ENCODE results near the gene CPSF7.
A peak's percentile ranks its signal among the peaks of the same experiment; 100 is the strongest.

Gene CPSF7

DNA sequence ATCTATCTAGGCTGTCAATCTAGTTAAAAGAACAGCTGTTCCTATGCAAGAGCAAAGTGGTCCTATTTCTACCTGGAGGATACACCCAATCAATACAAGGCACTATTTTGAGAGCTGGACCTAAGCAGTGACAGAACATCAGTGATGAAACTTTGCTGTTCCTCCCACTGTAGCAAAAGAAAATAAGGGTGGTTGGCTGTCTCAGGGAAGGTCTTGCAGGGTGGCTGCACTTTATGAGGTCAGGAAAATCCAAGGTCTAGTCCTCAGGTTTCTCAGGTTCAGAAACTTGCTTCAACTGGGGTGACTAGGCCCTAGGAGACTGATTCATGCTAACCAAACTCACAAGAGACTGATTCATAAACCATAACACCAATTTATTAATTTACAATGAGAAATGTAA lies 11.6 kb downstream of the CPSF7 start:
- Histone ChIP-seq H3K27ac (peak overlapping the region in 1 of 2 donors; percentile 30), H3K4me3 (no peak overlapping the region)
- no peak for DNase-seq (ENCODE audit: low spot score)
- no peak for TF ChIP-seq CTCF (IDR thresholded peaks at IDR 0.05)

GRCh38 chr11:61417670-61418069 lies 12.1 kb downstream of the CPSF7 start:
- H3K27ac ChIP-seq: peak overlapping the region in 1 of 2 donors; percentile 30
- no peak overlapping the region for H3K4me3 ChIP-seq
- TF ChIP-seq CTCF (IDR thresholded peaks at IDR 0.05): no peak
- no peak for DNase-seq (ENCODE audit: low spot score)

- peak overlapping the region in 1 of 2 donors; percentile 30 for H3K27ac ChIP-seq
- no peak for DNase-seq (ENCODE audit: low spot score)
- H3K4me3 ChIP-seq: no peak overlapping the region
- no peak for TF ChIP-seq CTCF (IDR thresholded peaks at IDR 0.05)
Observed at GRCh38 chr11:61416941-61417340, 12.8 kb downstream of the CPSF7 start.

DNA sequence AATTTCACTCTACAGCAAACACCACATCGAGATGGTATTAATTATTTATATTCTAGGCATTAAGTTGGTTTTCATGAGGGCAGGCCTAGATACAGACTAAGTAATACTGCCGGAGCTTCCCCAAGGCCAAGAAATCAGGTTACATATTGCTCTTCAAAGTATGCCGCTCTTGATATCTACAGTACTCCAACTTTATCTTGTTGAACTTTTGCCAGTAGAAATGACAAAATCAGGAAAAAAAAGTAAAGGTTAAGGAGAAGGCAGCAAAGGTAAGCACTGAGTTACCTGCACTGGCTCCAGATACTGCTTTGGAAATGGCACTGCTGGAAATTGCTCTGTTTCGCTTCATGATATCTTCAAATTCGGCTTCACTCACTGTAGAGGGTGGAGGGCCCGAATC lies 14.4 kb downstream of the CPSF7 start:
- no peak for TF ChIP-seq CTCF (IDR thresholded peaks at IDR 0.05)
- Histone ChIP-seq H3K4me3 (no peak overlapping the region), H3K27ac (no peak overlapping the region)
- DNase-seq (ENCODE audit: low spot score): no peak

DNA sequence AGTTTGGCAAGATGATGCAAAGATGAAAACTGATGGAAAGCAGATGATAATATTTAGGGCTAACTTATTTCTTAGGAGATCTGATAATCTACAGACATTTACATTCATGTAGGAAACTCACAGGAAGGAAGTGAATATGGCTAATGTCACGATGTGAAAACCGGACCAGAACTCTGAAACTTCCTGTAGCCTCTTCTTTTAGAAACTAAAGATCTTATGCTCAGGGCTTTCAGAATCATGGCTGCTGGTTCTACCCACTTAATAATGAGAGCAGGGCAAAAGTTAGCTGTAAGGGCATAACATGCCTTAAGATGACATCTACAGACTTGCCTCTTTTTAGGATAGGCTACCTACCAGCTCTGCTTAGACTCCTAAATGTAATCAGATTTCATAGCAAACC lies 15.2 kb downstream of the CPSF7 start:
- no peak for DNase-seq (ENCODE audit: low spot score)
- no peak overlapping the region for H3K27ac ChIP-seq
- no peak overlapping the region for H3K4me3 ChIP-seq
- no peak for TF ChIP-seq CTCF (IDR thresholded peaks at IDR 0.05)

DNA sequence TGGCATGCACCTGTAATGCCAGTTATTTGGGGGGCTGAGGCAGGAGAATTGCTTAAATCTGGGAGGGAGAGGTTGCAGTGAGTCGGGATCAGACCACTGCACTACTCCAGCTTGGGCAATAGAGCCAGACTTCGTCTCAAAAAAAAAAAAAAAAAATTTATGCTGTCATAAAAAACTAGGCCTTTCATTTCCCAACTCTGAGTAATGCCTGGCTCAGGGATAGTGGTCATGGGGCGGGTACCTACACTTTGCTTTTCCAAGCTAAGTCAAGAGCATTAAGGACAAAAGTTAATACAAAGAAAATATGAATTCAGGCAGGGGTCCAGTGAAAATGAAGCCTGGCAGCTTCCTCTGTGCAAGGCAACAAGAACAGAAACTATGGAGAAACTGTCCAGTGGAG lies 16.3 kb downstream of the CPSF7 start:
- no peak for TF ChIP-seq CTCF (IDR thresholded peaks at IDR 0.05)
- DNase-seq (ENCODE audit: low spot score): no peak
- Histone ChIP-seq H3K27ac (no peak overlapping the region), H3K4me3 (no peak overlapping the region)

GRCh38 chr11:61411589-61411988 lies 18.2 kb downstream of the CPSF7 start:
- no peak overlapping the region for H3K27ac ChIP-seq
- DNase-seq (ENCODE audit: low spot score): no peak
- no peak for TF ChIP-seq CTCF (IDR thresholded peaks at IDR 0.05)
- H3K4me3 ChIP-seq: no peak overlapping the region

All from coronary artery (tissue), 2 donors.